Mesenchymal stem cell (in vitro differentiated cells and primary cell): ENCODE measurements around the gene CHST11.
A peak's percentile ranks its signal among the peaks of the same experiment; 100 is the strongest.
"Not testable (repeated sequence)": the region's sequence is repeated elsewhere in the genome, so short reads cannot be mapped to it uniquely, and the experiment has no call there.

Experiments
- DNase-seq: peaks from one replicate; pipeline ENCODE4 v3.0.0-alpha.2; 2013
- H2AFZ ChIP-seq: one replicate; pipeline ENCODE4 v1.6.1; 2013; ENCODE audit warnings: low read depth, mild to moderate bottlenecking, control low read depth, inconsistent platforms, low read length, moderate library complexity
- H2AK5ac ChIP-seq: 2 replicates; pipeline ENCODE4 v1.6.1; 2013; ENCODE audit warnings: low read length, moderate library complexity, mild to moderate bottlenecking, inconsistent platforms; ENCODE audit not compliant: severe bottlenecking
- H2BK120ac ChIP-seq: one replicate; pipeline ENCODE4 v1.6.1; 2013; ENCODE audit warnings: low read depth, mild to moderate bottlenecking, inconsistent platforms, low read length, moderate library complexity
- H2BK12ac ChIP-seq, 2 experiments: one replicate each; pipeline ENCODE4 v1.6.1; 2013; ENCODE audit warnings: inconsistent platforms in 2 of 2, low read length in 2 of 2, mild to moderate bottlenecking in 2 of 2, moderate library complexity in 2 of 2, control low read depth in 1 of 2
- H2BK15ac ChIP-seq: one replicate; pipeline ENCODE4 v1.6.1; 2013; ENCODE audit warnings: mild to moderate bottlenecking, low read depth, inconsistent platforms; ENCODE audit not compliant: poor library complexity, severe bottlenecking
- H2BK5ac ChIP-seq: 2 replicates; pipeline ENCODE4 v1.6.1; 2013; ENCODE audit warnings: low read depth, mild to moderate bottlenecking, low read length, control low read depth, inconsistent platforms; ENCODE audit not compliant: poor library complexity, severe bottlenecking
- H3K14ac ChIP-seq, 2 experiments: one replicate each; pipeline ENCODE4 v1.6.1; 2013; ENCODE audit warnings: inconsistent platforms in 2 of 2, low read length in 2 of 2, control low read depth in 1 of 2, mild to moderate bottlenecking in 1 of 2, moderate library complexity in 1 of 2
- H3K18ac ChIP-seq, 2 experiments: one replicate each; pipeline ENCODE4 v1.6.1; 2013; ENCODE audit warnings: inconsistent platforms in 2 of 2, low read length in 2 of 2, control low read depth in 1 of 2, low read depth in 1 of 2, mild to moderate bottlenecking in 1 of 2
- H3K23ac ChIP-seq, 2 experiments: one replicate each; pipeline ENCODE4 v1.6.1; 2013; ENCODE audit warnings: inconsistent platforms in 2 of 2, low read length in 2 of 2, mild to moderate bottlenecking in 2 of 2, moderate library complexity in 2 of 2, control low read depth in 1 of 2
- H3K27ac ChIP-seq: 2 replicates; pipeline ENCODE4 v1.5.1; 2013; ENCODE audit warnings: mild to moderate bottlenecking, moderate library complexity, low read length, control low read depth, inconsistent platforms; ENCODE audit not compliant: poor library complexity, severe bottlenecking
- H3K27me3 ChIP-seq, 2 experiments: 2 replicates each; pipeline versions ENCODE4 v1.6.1 to v1.7.0; 2013; ENCODE audit warnings: low read length in 2 of 2, mild to moderate bottlenecking in 2 of 2, moderate library complexity in 2 of 2, control low read depth in 1 of 2, inconsistent platforms in 1 of 2; ENCODE audit not compliant: control insufficient read depth in 1 of 2, insufficient read depth in 1 of 2
- H3K36me3 ChIP-seq, 2 experiments: 2 replicates each; pipeline versions ENCODE4 v1.6.1 to v1.7.0; 2013; ENCODE audit warnings: low read length in 2 of 2, control low read depth in 1 of 2, inconsistent platforms in 1 of 2, low read depth in 1 of 2, mild to moderate bottlenecking in 1 of 2; ENCODE audit not compliant: insufficient read depth in 2 of 2, control insufficient read depth in 1 of 2
- H3K4ac ChIP-seq, 2 experiments: one replicate each; pipeline ENCODE4 v1.6.1; 2013; ENCODE audit warnings: inconsistent platforms in 2 of 2, low read length in 2 of 2, mild to moderate bottlenecking in 2 of 2, moderate library complexity in 2 of 2, control low read depth in 1 of 2, low read depth in 1 of 2
- H3K4me1 ChIP-seq: 2 replicates; pipeline ENCODE4 v1.6.1; 2013; ENCODE audit warnings: low read depth, low read length, control low read depth; ENCODE audit not compliant: control insufficient read depth, insufficient read depth
- H3K4me2 ChIP-seq: 2 replicates; pipeline ENCODE4 v1.6.1; 2013; ENCODE audit warnings: low read length, mild to moderate bottlenecking, inconsistent platforms; ENCODE audit not compliant: poor library complexity, severe bottlenecking
- H3K4me3 ChIP-seq, 2 experiments: 2 replicates each; pipeline versions ENCODE4 v1.5.1 to v1.7.0; 2013; ENCODE audit warnings: low read length in 2 of 2, mild to moderate bottlenecking in 2 of 2, control low read depth in 1 of 2, low read depth in 1 of 2; ENCODE audit not compliant: insufficient read depth in 1 of 2
- H3K79me1 ChIP-seq: replicated peaks from 2 replicates; pipeline ENCODE4 v1.6.1; 2013; ENCODE audit warnings: mild to moderate bottlenecking, control low read depth, low read length, inconsistent platforms; ENCODE audit not compliant: poor library complexity, severe bottlenecking
- H3K9ac ChIP-seq: 2 replicates; pipeline ENCODE4 v1.7.0; 2013; ENCODE audit warnings: mild to moderate bottlenecking, low read length, moderate library complexity
- H3K9me3 ChIP-seq: 2 replicates; pipeline ENCODE4 v1.7.0; 2013; ENCODE audit warnings: mild to moderate bottlenecking, low read length; ENCODE audit not compliant: control insufficient read depth
- H4K8ac ChIP-seq: one replicate; pipeline ENCODE4 v1.6.1; 2013; ENCODE audit warnings: inconsistent platforms, mild to moderate bottlenecking, low read length, moderate library complexity
- H4K91ac ChIP-seq: one replicate; pipeline ENCODE4 v1.6.1; 2013; ENCODE audit warnings: mild to moderate bottlenecking, low read length, inconsistent platforms
- WGBS: methylation state at CpG from one replicate; pipeline ENCODE4 v1.1.7; 2013; ENCODE audit warnings: mixed read lengths; 5-methylcytosine and 5-hydroxymethylcytosine counted together

Gene CHST11

DNA sequence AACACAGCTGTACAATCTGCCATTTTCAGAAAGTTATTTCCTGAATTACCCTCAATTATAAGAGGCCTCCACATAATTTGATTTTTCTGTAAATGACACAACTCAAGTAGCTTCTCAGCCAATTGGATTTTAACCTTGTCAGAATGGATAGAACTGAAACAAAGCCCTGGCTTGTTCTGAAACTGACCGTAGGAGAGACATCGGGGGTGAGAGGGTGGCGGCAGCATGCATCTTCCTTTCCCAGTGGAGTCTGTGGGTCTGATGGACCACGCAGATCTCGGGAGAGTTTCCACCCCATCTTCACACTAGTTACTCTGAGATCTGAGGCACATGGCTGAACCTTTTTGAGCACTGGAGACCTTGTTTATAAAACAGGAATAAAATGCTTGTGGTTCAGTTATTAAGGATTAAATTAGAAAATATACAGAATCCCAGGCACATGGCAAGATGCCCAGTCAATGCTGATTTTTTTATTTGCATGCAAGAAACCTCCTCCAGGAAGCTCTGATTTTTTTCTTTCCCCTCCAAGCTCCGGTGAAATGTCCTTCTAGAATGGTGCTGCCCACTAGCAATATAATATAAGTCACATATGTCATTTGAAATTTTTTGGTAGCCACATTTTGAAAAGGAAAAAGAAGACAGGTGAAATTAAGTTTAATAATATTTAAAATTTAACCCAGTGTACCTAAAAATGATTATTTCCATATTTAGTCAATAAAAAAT is 153.9 kb downstream of the CHST11 start:
- Histone ChIP-seq H2BK15ac (no peak overlapping the region), H2AK5ac (no peak overlapping the region), H3K4me2 (no peak overlapping the region), H2BK5ac (no peak overlapping the region), H3K4ac (no peak overlapping the region), H3K36me3 (no peaks in the 10 kb centered on the region), H2BK120ac (no peak overlapping the region), H4K8ac (no peak overlapping the region), H3K79me1 (no peaks in the 10 kb centered on the region), H3K4me3 (no peak overlapping the region), H3K14ac (no peak overlapping the region), H3K27me3 (no peaks in the 10 kb centered on the region), H2BK12ac (no peak overlapping the region), H3K18ac (no peak overlapping the region), H4K91ac (no peak overlapping the region), H3K9ac (no peak overlapping the region), H3K4me1 (peaks cover 2% of the 10 kb centered on the region), H2AFZ (no peak overlapping the region), H3K9me3 (no peaks in the 10 kb centered on the region), H3K27ac (no peak overlapping the region), H3K23ac (no peak overlapping the region)
- DNase-seq: no peak
- 98% methylated on average over 5 of the region's 6 CpGs for WGBS

DNA sequence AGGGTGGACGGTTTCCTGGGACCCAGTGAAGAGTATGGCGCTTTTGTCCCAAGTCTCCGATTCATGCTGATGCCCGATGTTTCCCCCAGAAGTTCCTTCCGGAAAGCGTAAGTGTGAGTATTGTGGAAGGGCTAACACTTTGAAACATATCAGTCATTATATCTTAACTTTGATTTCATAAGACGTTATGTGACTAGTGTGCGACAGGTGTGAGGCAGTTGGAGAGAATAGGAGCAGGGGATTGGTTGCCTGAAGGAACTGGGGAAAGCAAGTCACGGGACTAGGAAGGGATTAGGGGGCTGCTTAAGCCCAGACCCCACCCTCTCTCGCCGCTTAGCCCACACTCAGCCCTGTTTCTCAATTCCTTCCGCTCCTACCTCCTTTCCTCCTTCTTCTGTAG is 154.9 kb downstream of the CHST11 start:
- no peak overlapping the region for H3K4me2 ChIP-seq
- WGBS: 94% methylated on average over 5 of the region's 12 CpGs
- H3K14ac ChIP-seq: no peak overlapping the region
- H3K18ac ChIP-seq: no peak overlapping the region
- H2BK15ac ChIP-seq: no peak overlapping the region
- H2BK5ac ChIP-seq: no peak overlapping the region
- no peak overlapping the region for H2BK12ac ChIP-seq
- H3K36me3 ChIP-seq: no peaks in the 10 kb centered on the region
- H3K9ac ChIP-seq: no peak overlapping the region
- no peak overlapping the region for H3K4me3 ChIP-seq
- no peak overlapping the region for H2AK5ac ChIP-seq
- H3K23ac ChIP-seq: no peak overlapping the region
- H3K27ac ChIP-seq: no peak overlapping the region
- H3K79me1 ChIP-seq: no peaks in the 10 kb centered on the region
- DNase-seq: no peak
- no peaks in the 10 kb centered on the region for H3K9me3 ChIP-seq
- H3K4me1 ChIP-seq: peaks cover under 1% of the 10 kb centered on the region
- H4K8ac ChIP-seq: no peak overlapping the region
- H2BK120ac ChIP-seq: no peak overlapping the region
- H2AFZ ChIP-seq: no peak overlapping the region
- H3K27me3 ChIP-seq: no peaks in the 10 kb centered on the region
- H3K4ac ChIP-seq: no peak overlapping the region
- H4K91ac ChIP-seq: no peak overlapping the region

DNA sequence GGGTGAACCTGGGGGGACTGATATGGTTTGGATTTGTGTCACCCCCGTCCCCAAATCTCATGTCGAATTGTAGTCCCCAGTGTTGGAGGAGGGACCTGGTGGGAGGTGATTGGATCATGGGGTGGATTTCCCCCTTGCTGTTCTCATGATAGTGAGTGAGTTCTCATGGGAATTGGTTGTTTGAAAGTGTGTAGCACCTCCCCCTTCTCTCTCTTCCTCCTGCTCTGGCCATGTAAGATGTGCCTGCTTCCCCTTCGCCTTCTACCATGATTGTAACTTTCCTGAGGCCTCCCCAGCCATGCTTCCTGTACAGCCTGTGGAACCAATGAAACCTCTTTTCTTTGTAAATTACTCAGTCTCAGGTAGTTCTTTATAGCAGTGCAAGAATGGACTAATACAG is 156.6 kb downstream of the CHST11 start:
- H3K4me1 ChIP-seq, H3K18ac ChIP-seq, H2AK5ac ChIP-seq, H3K36me3 ChIP-seq, H3K4me2 ChIP-seq, H2AFZ ChIP-seq, H3K79me1 ChIP-seq, H4K8ac ChIP-seq, H2BK15ac ChIP-seq, H4K91ac ChIP-seq, H2BK120ac ChIP-seq, H3K4ac ChIP-seq, H3K9ac ChIP-seq, H3K27me3 ChIP-seq, H3K9me3 ChIP-seq, H2BK12ac ChIP-seq, H3K14ac ChIP-seq, DNase-seq, H2BK5ac ChIP-seq, H3K27ac ChIP-seq, H3K23ac ChIP-seq, H3K4me3 ChIP-seq: not testable (repeated sequence)
- 100% methylated on average over 2 of the region's 3 CpGs for WGBS

DNA sequence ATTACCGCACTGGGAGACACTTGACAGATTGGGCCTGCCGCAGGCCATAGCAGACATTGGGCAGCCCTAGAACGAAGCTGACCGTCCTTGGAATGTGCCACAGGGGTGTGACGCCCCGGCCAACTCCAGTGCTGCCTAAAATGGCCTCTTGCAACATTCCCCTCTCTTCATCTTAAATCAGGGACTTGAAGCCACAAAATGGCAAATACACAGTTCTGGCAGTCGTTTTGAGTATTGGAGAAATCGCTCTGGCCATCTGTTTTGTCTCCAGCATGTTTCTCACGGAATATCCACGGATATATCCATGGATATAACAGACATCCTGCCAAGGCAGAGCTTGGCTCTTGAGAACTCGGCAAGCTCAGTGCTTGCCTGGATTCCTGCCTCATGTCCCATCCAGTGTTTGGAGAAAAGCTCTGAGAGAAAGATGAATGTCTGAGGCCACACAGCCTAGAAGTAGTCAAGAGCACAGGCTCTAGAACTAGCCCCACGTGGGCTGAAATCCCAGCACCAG is 158.4 kb downstream of the CHST11 start:
- H3K9me3 ChIP-seq: no peaks in the 10 kb centered on the region
- no peak overlapping the region for H3K23ac ChIP-seq
- no peak overlapping the region for H3K4me2 ChIP-seq
- no peaks in the 10 kb centered on the region for H3K36me3 ChIP-seq
- no peak overlapping the region for H4K8ac ChIP-seq
- H3K4me1 ChIP-seq: peaks cover 5% of the 10 kb centered on the region
- no peak overlapping the region for H2BK5ac ChIP-seq
- peak overlapping the region; percentile 19 for H3K9ac ChIP-seq
- H2BK12ac ChIP-seq: no peak overlapping the region
- H2AFZ ChIP-seq: no peak overlapping the region
- DNase-seq: peak; percentile 90
- no peak overlapping the region for H3K4me3 ChIP-seq
- no peak overlapping the region for H3K14ac ChIP-seq
- H2BK120ac ChIP-seq: no peak overlapping the region
- no peaks in the 10 kb centered on the region for H3K79me1 ChIP-seq
- H3K4ac ChIP-seq: no peak overlapping the region
- peaks cover 0 to 5% of the 10 kb centered on the region in 2 experiments for H3K27me3 ChIP-seq
- no peak overlapping the region for H3K27ac ChIP-seq
- no peak overlapping the region for H2AK5ac ChIP-seq
- H2BK15ac ChIP-seq: no peak overlapping the region
- 73% methylated on average over 12 of the region's 12 CpGs for WGBS
- peak overlapping the region in 1 of 2 experiments; percentile 38 for H3K18ac ChIP-seq
- H4K91ac ChIP-seq: peak overlapping the region; percentile 35
